GM12878 (cell line): ENCODE data around the gene AKNA. TPM values are rescaled to one million over a fixed set of nuclear protein-coding genes. Genes with fewer than 3 reads are reported as not detected.

ENCODE experiments used
- ATAC-seq: fragments of 200-7000 bp; cut with Tn5 transposase; 3 replicates; pipeline ENCODE4 v1.9.1; 2020; ENCODE audit warnings: mild to moderate bottlenecking, moderate library complexity
- BruUV-seq: library from RNA; stranded (reverse); fragments of 400-500 nt; replicated peaks from 2 replicates; lab custom pipeline; 2021; lab: Mats Ljungman, UMichigan
- CTCF ChIA-PET: fragments of 300-600 bp; sonication (Branson Sonifier 250); formaldehyde crosslinking; extraction: SDS; loops from one replicate; lab custom pipeline; 2021; ENCODE audit warnings: inconsistent platforms; lab: Yijun Ruan, JAX
- POLR2A ChIA-PET: fragments of 350-600 bp; formaldehyde crosslinking; extraction: SDS; loops from one replicate; lab custom pipeline; 2021; ENCODE audit warnings: inconsistent platforms; lab: Charles Lee
- RAD21 ChIA-PET: fragments of 300-600 bp; sonication (Branson Sonifier 250); formaldehyde crosslinking; loops from one replicate; lab custom pipeline; 2023; ENCODE audit warnings: antibody characterized with exemption; ENCODE audit not compliant: unreplicated experiment; lab: Charles Lee
- SMC1A ChIA-PET: fragments of 300-600 bp; sonication (Branson Sonifier 250); formaldehyde crosslinking; loops from one replicate; lab custom pipeline; 2023; ENCODE audit not compliant: unreplicated experiment, uncharacterized antibody; lab: Charles Lee
- DNase-seq: peaks from one replicate; pipeline ENCODE4 v3.0.0-alpha.2; 2011; ENCODE audit warnings: low read depth, low spot score
- FAIRE-seq: peaks from 3 replicates; lab custom pipeline; 2011; peaks lifted over from hg19 to GRCh38; lab: Jason Lieb, UNC
- H2AFZ ChIP-seq: 2 replicates; pipeline ENCODE4 v1.6.0; 2011; ENCODE audit warnings: low read depth, low read length, control low read depth; ENCODE audit not compliant: control insufficient read depth
- H3K27ac ChIP-seq: 2 replicates; pipeline ENCODE4 v1.5.1; 2011; ENCODE audit warnings: control low read depth; ENCODE audit not compliant: control insufficient read depth, insufficient read depth
- H3K27me3 ChIP-seq, 2 experiments: replicated peaks in 1 of 2; 2 replicates each; pipeline versions ENCODE4 v1.6.0 to v1.6.1; 2011; ENCODE audit warnings: low read length in 1 of 2; ENCODE audit not compliant: control insufficient read depth in 2 of 2, insufficient read depth in 2 of 2
- H3K36me3 ChIP-seq, 2 experiments: 2 replicates each; pipeline ENCODE4 v1.5.1; 2011; ENCODE audit warnings: low read length in 1 of 2; ENCODE audit not compliant: control insufficient read depth in 2 of 2, insufficient read depth in 2 of 2
- H3K4me1 ChIP-seq: 2 replicates; pipeline ENCODE4 v1.6.1; 2011; ENCODE audit warnings: mild to moderate bottlenecking, low read length, moderate library complexity, mixed read lengths; ENCODE audit not compliant: control insufficient read depth, insufficient read depth
- H3K4me2 ChIP-seq: 2 replicates; pipeline ENCODE4 v1.6.0; 2011; ENCODE audit warnings: control low read depth; ENCODE audit not compliant: control insufficient read depth, insufficient read depth
- H3K4me3 ChIP-seq: fragments of 200-600 bp; sonication (generic); 2 replicates; pipeline ENCODE4 v1.5.1; 2016
- H3K79me2 ChIP-seq: 2 replicates; pipeline ENCODE4 v1.6.0; 2011; ENCODE audit warnings: low read length; ENCODE audit not compliant: control insufficient read depth, insufficient read depth
- H3K9ac ChIP-seq: 2 replicates; pipeline ENCODE4 v1.8.0; 2011; ENCODE audit warnings: low read length, control low read depth, mixed read lengths; ENCODE audit not compliant: control insufficient read depth, insufficient read depth
- H3K9me3 ChIP-seq: replicated peaks from 3 replicates; pipeline ENCODE4 v1.5.1; 2011; ENCODE audit warnings: mild to moderate bottlenecking, low read length; ENCODE audit not compliant: control insufficient read depth, insufficient read depth
- H4K20me1 ChIP-seq: 2 replicates; pipeline ENCODE4 v1.6.0; 2011; ENCODE audit not compliant: control insufficient read depth, insufficient read depth
- CEBPB ChIP-seq, 2 experiments: fragments of 150-350 bp in 1 of 2; IDR thresholded peaks; 2 replicates each; pipeline ENCODE4 v1.6.1; 2012 to 2014; ENCODE audit warnings: low read depth in 2 of 2, low read length in 2 of 2, borderline replicate concordance in 1 of 2, inconsistent platforms in 1 of 2
- CREM ChIP-seq: IDR thresholded peaks from 2 replicates; pipeline ENCODE4 v1.6.1; 2014; ENCODE audit warnings: antibody characterized with exemption, low read depth
- MLLT1 ChIP-seq: fragments of 450-650 bp; IDR thresholded peaks from 2 replicates; pipeline ENCODE4 v1.6.1; 2016; ENCODE audit warnings: mild to moderate bottlenecking
- PAX5 ChIP-seq: IDR thresholded peaks from 2 replicates; pipeline ENCODE4 v1.6.1; 2011; ENCODE audit warnings: low read depth, low read length, borderline replicate concordance
- RB1 ChIP-seq: fragments of 450-650 bp; formaldehyde crosslinking; IDR thresholded peaks from 2 replicates; pipeline ENCODE4 v1.6.1; 2017; ENCODE audit warnings: mild to moderate bottlenecking, borderline replicate concordance
- RELB ChIP-seq: fragments of 450-650 bp; IDR thresholded peaks from 2 replicates; pipeline ENCODE4 v1.6.1; 2017; ENCODE audit warnings: low read depth, mild to moderate bottlenecking, moderate library complexity
- SMAD1 ChIP-seq: fragments of 450-650 bp; IDR thresholded peaks from 2 replicates; pipeline ENCODE4 v1.6.1; 2018; ENCODE audit warnings: mild to moderate bottlenecking, low read depth; ENCODE audit not compliant: partially characterized antibody
- SMARCA5 ChIP-seq: fragments of 450-650 bp; IDR thresholded peaks from 2 replicates; pipeline ENCODE4 v1.6.1; 2017; ENCODE audit warnings: mild to moderate bottlenecking
- WGBS: methylation state at CpG from one replicate; pipeline ENCODE4 v1.1.6; 2016; ENCODE audit warnings: low lambda C conversion rate; ENCODE audit not compliant: insufficient replicate concordance, insufficient coverage; ENCODE audit errors: missing lambda C conversion rate; 5-methylcytosine and 5-hydroxymethylcytosine counted together
- in situ Hi-C: fragments of 300-500 bp; cut with MboI; formaldehyde crosslinking; loops from 9 replicates; pipeline ENCODE4 v1.14.3; 2018; ENCODE audit warnings: mixed read lengths
- intact Hi-C: fragments of 100-400 bp; cut with micrococcal nuclease; formaldehyde crosslinking; loops from one replicate; pipeline ENCODE4 v1.14.2; 2022; ENCODE audit not compliant: unreplicated experiment
- polyA plus RNA-seq, 11 experiments: library from polyadenylated mRNA; depleted of rRNA in 4 of 11; unstranded in 6 of 11; stranded (reverse) in 5 of 11; fragments of >200 nt; fragmentation: Nextera tagmentation in 4 of 11; fragmentation: Illumina TruSeq in 1 of 11; extraction: Ambion mirVana in 4 of 11; extraction: Trizol in 1 of 11; gene quantifications; 1 replicate in 1 of 11; 2 replicates in 10 of 11; pipeline versions ENCODE4 v1.2.1 to v1.2.3, GENCODE V29; 2011 to 2016; ENCODE audit warnings: inconsistent platforms in 2 of 11, missing spikeins in 2 of 11, low read depth in 1 of 11
- total RNA-seq, 4 experiments: library from RNA; depleted of rRNA in 3 of 4; stranded (reverse); fragments of >200 nt in 3 of 4; fragmentation: Illumina TruSeq in 1 of 4; extraction: Trizol in 1 of 4; gene quantifications; 2 replicates each; pipeline versions ENCODE4 v1.2.1 to v1.2.3, GENCODE V29; 2013 to 2021

The AKNA gene
- total and polyA plus RNA-seq, 10 of the 15 experiments (the other 5 are each of a cell fraction or from before 2014, with no cell fraction given), result 1.6 to 132 (median 35.3) TPM

- H3K9me3 ChIP-seq, result no peaks in the 10 kb centered on the region
- no peak overlapping the region for H2AFZ ChIP-seq
- no peaks in the 10 kb centered on the region for H3K27me3 ChIP-seq
- ChIA-PET SMC1A (interaction anchor here (0.8 to 13.9 kb wide), 8 partner anchors 12 to 33 kb away, joined by 3 to 327 read pairs (median 9); partner anchors contain the start of gene AKNA), CTCF (interaction anchor here (0.6 to 7.4 kb wide), 6 partner anchors 11 to 97 kb away, joined by 3 to 108 read pairs (median 4); partner anchors contain the start of gene AKNA), POLR2A (interaction anchor here (0.6 to 13.2 kb wide), 9 partner anchors 8 to 254 kb away, joined by 3 to 312 read pairs (median 4); partner anchors contain the start of gene AKNA), RAD21 (interaction anchor here (0.7 to 12.9 kb wide), 7 partner anchors 8 to 137 kb away, joined by 3 to 251 read pairs (median 6); partner anchors contain the start of gene AKNA)
- H4K20me1 ChIP-seq, result peaks cover 2% of the 10 kb centered on the region; the same call in 1 of the 2 replicates
- peaks cover 53% of the 10 kb centered on the region for H3K4me1 ChIP-seq
- H3K4me2 ChIP-seq, result no peak overlapping the region
- DNase-seq, result no peak
- no TSS peak for BruUV-seq
- no peak for ATAC-seq
- H3K79me2 ChIP-seq, result peaks cover 15% of the 10 kb centered on the region
- no peak overlapping the region for H3K9ac ChIP-seq
- intact Hi-C loops (no loop called here), in situ Hi-C loops (no loop called here)
- H3K4me3 ChIP-seq, result no peak overlapping the region
- 16% methylated on average over 2 of the region's 2 CpGs for WGBS
- FAIRE-seq, result no peak
- no peak for TF ChIP-seq RELB
- no peak for TF ChIP-seq CREM
- no peak for TF ChIP-seq SMARCA5
- TF ChIP-seq RB1, result no peak
- no peak for TF ChIP-seq CEBPB (IDR thresholded peaks at IDR 0.05; ENCODE audit: borderline replicate concordance in 1 of 2, low read depth in 2 of 2, low read length in 2 of 2)
- TF ChIP-seq PAX5, result no peak
- no peak for TF ChIP-seq MLLT1
- no peak for TF ChIP-seq SMAD1
- peak overlapping the region; percentile 21 for H3K27ac ChIP-seq
- peaks cover 44 to 55% of the 10 kb centered on the region in 2 experiments for H3K36me3 ChIP-seq
These were observed 22.6 kb downstream of the AKNA start for GRCh38 chr9:114365194-114365593.
